WTC11 (cell line): Measurements from ENCODE around the gene KRTAP9-8. TPM values are rescaled to one million over a fixed set of nuclear protein-coding genes. Genes with fewer than 3 reads are reported as not detected.

ENCODE experiments used
- ATAC-seq: fragments of 200-7000 bp; cut with Tn5 transposase; 2 replicates; pipeline ENCODE4 v1.10.0; 2021; ENCODE audit warnings: mild to moderate bottlenecking, moderate library complexity
- CTCF ChIA-PET: fragments of 300-600 bp; sonication (Branson Sonifier 250); formaldehyde crosslinking; loops from one replicate; lab custom pipeline; 2021; ENCODE audit warnings: antibody characterized with exemption; lab: Charles Lee
- POLR2A ChIA-PET: fragments of 350-600 bp; sonication (Branson Sonifier 250); formaldehyde crosslinking; loops from one replicate; lab custom pipeline; 2021; ENCODE audit warnings: antibody characterized with exemption; lab: Charles Lee
- DNase-seq: peaks from one replicate; pipeline ENCODE4 v3.0.0; 2021; ENCODE audit warnings: low spot score
- H3K27ac Mint-ChIP-seq: 2 replicates; pipeline ENCODE4 v1.8.0; 2021; ENCODE audit warnings: mixed read lengths
- H3K27me3 Mint-ChIP-seq: 2 replicates; pipeline ENCODE4 v1.8.0; 2021; ENCODE audit warnings: low read depth, mild to moderate bottlenecking, moderate library complexity, mixed read lengths
- H3K36me3 Mint-ChIP-seq: 2 replicates; pipeline ENCODE4 v1.8.0; 2021; ENCODE audit warnings: mixed read lengths
- H3K4me1 Mint-ChIP-seq: 2 replicates; pipeline ENCODE4 v1.8.0; 2022; ENCODE audit warnings: mixed read lengths
- H3K4me3 Mint-ChIP-seq: 2 replicates; pipeline ENCODE4 v1.8.0; 2021; ENCODE audit warnings: mild to moderate bottlenecking, moderate library complexity, mixed read lengths
- H3K9me3 Mint-ChIP-seq: 2 replicates; pipeline ENCODE4 v1.8.0; 2021; ENCODE audit warnings: mixed read lengths
- CREB1 ChIP-seq: sonication (generic); formaldehyde crosslinking; IDR thresholded peaks from 2 replicates; pipeline ENCODE4 v1.8.0; 2023; ENCODE audit warnings: mild to moderate bottlenecking, missing genetic modification reagents
- FOXJ3 ChIP-seq: sonication (generic); formaldehyde crosslinking; IDR thresholded peaks from 2 replicates; pipeline ENCODE4 v1.9.0; 2021; ENCODE audit warnings: missing genetic modification reagents, mild to moderate bottlenecking, borderline replicate concordance
- GTF2I ChIP-seq: fragments of 250-450 bp; sonication (Bioruptor Pico); conservative IDR thresholded peaks from 2 replicates; pipeline ENCODE4 v1.4.0; 2021; ENCODE audit warnings: mild to moderate bottlenecking
- NR2C2 ChIP-seq: sonication (generic); formaldehyde crosslinking; IDR thresholded peaks from 2 replicates; pipeline ENCODE4 v1.8.0; 2022; ENCODE audit warnings: mild to moderate bottlenecking, missing genetic modification reagents
- OVOL2 ChIP-seq: fragments of 250-450 bp; sonication (Bioruptor Pico); IDR thresholded peaks from 2 replicates; pipeline ENCODE4 v1.9.0; 2021; ENCODE audit warnings: mild to moderate bottlenecking, borderline replicate concordance
- ZNF138 ChIP-seq: sonication (generic); formaldehyde crosslinking; conservative IDR thresholded peaks from 2 replicates; pipeline ENCODE4 v1.8.1; 2022; ENCODE audit warnings: mild to moderate bottlenecking, moderate library complexity, missing genetic modification reagents
- ZNF396 ChIP-seq: fragments of 250-450 bp; sonication (Bioruptor Pico); IDR thresholded peaks from 2 replicates; pipeline ENCODE4 v1.8.0; 2021; ENCODE audit warnings: mild to moderate bottlenecking, moderate library complexity, borderline replicate concordance
- ZNF671 ChIP-seq: fragments of 250-450 bp; sonication (Bioruptor Pico); IDR thresholded peaks from 2 replicates; pipeline ENCODE4 v1.8.0; 2021; ENCODE audit warnings: mild to moderate bottlenecking
- total RNA-seq: library from RNA; stranded (reverse); gene quantifications from 3 replicates; pipeline ENCODE4 v1.2.3, GENCODE V29; 2021
- TF ChIP-seq, protein P1 (sequence below): sonication (generic); formaldehyde crosslinking; IDR thresholded peaks from 2 replicates; pipeline ENCODE4 v1.8.1; 2023; ENCODE audit warnings: mild to moderate bottlenecking, missing genetic modification reagents
- TF ChIP-seq, protein P2 (sequence below): sonication (generic); formaldehyde crosslinking; IDR thresholded peaks from 2 replicates; pipeline ENCODE4 v1.8.1; 2022; ENCODE audit warnings: missing genetic modification reagents, borderline replicate concordance
- TF ChIP-seq, protein P3 (sequence below): sonication (generic); formaldehyde crosslinking; IDR thresholded peaks from 2 replicates; pipeline ENCODE4 v1.8.1; 2023; ENCODE audit warnings: mild to moderate bottlenecking, missing genetic modification reagents, moderate library complexity
- TF ChIP-seq, protein P4 (sequence below): fragments of 250-450 bp; sonication (Bioruptor Pico); IDR thresholded peaks from 2 replicates; pipeline ENCODE4 v1.9.0; 2021; ENCODE audit warnings: mild to moderate bottlenecking
- TF ChIP-seq, protein P5 (sequence below): fragments of 250-450 bp; sonication (Bioruptor Pico); conservative IDR thresholded peaks from 2 replicates; pipeline ENCODE4 v1.9.0; 2021; ENCODE audit warnings: mild to moderate bottlenecking
- TF ChIP-seq, protein P6 (sequence below): sonication (generic); formaldehyde crosslinking; IDR thresholded peaks from 2 replicates; pipeline ENCODE4 v1.8.1; 2023; ENCODE audit warnings: mild to moderate bottlenecking, missing genetic modification reagents, borderline replicate concordance
- TF ChIP-seq, protein P7 (sequence below): sonication (generic); formaldehyde crosslinking; IDR thresholded peaks from 2 replicates; pipeline ENCODE4 v1.8.0; 2022; ENCODE audit warnings: mild to moderate bottlenecking, missing genetic modification reagents
- TF ChIP-seq, protein P8 (sequence below): fragments of 250-450 bp; sonication (Bioruptor Pico); IDR thresholded peaks from 2 replicates; pipeline ENCODE4 v1.9.0; 2021; ENCODE audit warnings: mild to moderate bottlenecking

Gene KRTAP9-8
- total RNA-seq, 1 experiment from 2014 or later = not detected

DNA sequence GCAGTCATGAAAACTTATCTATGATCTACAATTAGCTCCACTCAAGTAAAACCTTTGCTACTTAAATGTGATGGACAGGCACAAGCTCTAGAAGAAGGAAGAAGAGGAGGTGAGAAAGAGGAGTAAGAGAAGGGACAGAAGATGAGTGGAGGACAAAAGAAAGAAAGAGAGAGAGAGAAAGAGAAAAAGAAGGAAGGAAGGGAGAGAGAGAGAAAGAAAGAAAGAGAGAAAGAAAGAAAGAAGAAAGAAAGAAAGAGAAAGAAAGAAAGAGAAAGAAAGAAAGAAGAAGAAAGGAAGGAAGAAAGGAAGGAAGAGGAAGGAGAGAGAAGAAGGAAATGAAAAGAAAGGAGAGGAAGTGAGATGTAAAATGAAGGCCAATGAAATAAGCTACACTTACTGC, 7.7 kb upstream of the KRTAP9-8 start:
- Mint-ChIP-seq H3K36me3 (no peaks in the 10 kb centered on the region), H3K4me3 (no peak overlapping the region), H3K27me3 (0 out of 2 replicates have a peak, but pooled peaks cover 1% of the 10 kb centered on the region), H3K27ac (no peak overlapping the region), H3K9me3 (no peaks in the 10 kb centered on the region), H3K4me1 (peaks cover 8% of the 10 kb centered on the region)
- CTCF ChIA-PET = interaction anchor here (0.7 kb wide), 1 partner anchor 482 kb away, joined by 4 read pairs; the partner anchor contains the start of gene GAST
- TF ChIP-seq OVOL2 (CRISPR knock-in tag) (no peak), CREB1 (CRISPR knock-in tag) (no peak), ZNF138 (CRISPR knock-in tag) (no peak), NR2C2 (CRISPR knock-in tag) (no peak)
- TF ChIP-seq, protein P1, sequence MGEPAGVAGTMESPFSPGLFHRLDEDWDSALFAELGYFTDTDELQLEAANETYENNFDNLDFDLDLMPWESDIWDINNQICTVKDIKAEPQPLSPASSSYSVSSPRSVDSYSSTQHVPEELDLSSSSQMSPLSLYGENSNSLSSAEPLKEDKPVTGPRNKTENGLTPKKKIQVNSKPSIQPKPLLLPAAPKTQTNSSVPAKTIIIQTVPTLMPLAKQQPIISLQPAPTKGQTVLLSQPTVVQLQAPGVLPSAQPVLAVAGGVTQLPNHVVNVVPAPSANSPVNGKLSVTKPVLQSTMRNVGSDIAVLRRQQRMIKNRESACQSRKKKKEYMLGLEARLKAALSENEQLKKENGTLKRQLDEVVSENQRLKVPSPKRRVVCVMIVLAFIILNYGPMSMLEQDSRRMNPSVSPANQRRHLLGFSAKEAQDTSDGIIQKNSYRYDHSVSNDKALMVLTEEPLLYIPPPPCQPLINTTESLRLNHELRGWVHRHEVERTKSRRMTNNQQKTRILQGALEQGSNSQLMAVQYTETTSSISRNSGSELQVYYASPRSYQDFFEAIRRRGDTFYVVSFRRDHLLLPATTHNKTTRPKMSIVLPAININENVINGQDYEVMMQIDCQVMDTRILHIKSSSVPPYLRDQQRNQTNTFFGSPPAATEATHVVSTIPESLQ (CRISPR knock-in tag) = no peak
- TF ChIP-seq, protein P2, sequence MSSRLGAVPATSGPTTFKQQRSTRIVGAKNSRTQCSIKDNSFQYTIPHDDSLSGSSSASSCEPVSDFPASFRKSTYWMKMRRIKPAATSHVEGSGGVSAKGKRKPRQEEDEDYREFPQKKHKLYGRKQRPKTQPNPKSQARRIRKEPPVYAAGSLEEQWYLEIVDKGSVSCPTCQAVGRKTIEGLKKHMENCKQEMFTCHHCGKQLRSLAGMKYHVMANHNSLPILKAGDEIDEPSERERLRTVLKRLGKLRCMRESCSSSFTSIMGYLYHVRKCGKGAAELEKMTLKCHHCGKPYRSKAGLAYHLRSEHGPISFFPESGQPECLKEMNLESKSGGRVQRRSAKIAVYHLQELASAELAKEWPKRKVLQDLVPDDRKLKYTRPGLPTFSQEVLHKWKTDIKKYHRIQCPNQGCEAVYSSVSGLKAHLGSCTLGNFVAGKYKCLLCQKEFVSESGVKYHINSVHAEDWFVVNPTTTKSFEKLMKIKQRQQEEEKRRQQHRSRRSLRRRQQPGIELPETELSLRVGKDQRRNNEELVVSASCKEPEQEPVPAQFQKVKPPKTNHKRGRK = no peak
- TF ChIP-seq, protein P3, sequence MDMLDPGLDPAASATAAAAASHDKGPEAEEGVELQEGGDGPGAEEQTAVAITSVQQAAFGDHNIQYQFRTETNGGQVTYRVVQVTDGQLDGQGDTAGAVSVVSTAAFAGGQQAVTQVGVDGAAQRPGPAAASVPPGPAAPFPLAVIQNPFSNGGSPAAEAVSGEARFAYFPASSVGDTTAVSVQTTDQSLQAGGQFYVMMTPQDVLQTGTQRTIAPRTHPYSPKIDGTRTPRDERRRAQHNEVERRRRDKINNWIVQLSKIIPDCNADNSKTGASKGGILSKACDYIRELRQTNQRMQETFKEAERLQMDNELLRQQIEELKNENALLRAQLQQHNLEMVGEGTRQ = no peak
- TF ChIP-seq, protein P4, sequence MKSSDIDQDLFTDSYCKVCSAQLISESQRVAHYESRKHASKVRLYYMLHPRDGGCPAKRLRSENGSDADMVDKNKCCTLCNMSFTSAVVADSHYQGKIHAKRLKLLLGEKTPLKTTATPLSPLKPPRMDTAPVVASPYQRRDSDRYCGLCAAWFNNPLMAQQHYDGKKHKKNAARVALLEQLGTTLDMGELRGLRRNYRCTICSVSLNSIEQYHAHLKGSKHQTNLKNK (CRISPR knock-in tag) = no peak
- POLR2A ChIA-PET = no interaction called here
- ATAC-seq = no peak
- DNase-seq = no peak

DNA sequence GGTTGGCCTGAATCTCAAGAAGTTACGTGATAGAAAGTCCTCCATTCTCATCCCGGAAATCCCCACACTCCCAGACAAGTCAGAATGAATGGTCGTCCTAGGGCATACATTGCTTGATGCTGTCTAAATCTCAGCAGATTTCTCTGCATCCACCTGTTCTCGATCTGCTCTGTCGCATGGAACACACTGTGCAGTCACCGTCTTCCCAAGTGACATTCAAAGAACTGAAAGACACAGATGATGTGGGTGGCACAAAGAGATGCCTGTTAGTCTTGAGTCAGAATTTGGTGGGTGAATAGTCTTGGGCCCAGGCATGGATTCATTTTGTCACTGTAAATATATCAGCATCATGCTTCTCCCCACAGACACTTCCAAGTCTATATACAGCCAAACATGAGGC, 6.1 kb upstream of the KRTAP9-8 start:
- CTCF ChIA-PET = no interaction called here
- H3K36me3 Mint-ChIP-seq = no peaks in the 10 kb centered on the region
- TF ChIP-seq, protein P5, sequence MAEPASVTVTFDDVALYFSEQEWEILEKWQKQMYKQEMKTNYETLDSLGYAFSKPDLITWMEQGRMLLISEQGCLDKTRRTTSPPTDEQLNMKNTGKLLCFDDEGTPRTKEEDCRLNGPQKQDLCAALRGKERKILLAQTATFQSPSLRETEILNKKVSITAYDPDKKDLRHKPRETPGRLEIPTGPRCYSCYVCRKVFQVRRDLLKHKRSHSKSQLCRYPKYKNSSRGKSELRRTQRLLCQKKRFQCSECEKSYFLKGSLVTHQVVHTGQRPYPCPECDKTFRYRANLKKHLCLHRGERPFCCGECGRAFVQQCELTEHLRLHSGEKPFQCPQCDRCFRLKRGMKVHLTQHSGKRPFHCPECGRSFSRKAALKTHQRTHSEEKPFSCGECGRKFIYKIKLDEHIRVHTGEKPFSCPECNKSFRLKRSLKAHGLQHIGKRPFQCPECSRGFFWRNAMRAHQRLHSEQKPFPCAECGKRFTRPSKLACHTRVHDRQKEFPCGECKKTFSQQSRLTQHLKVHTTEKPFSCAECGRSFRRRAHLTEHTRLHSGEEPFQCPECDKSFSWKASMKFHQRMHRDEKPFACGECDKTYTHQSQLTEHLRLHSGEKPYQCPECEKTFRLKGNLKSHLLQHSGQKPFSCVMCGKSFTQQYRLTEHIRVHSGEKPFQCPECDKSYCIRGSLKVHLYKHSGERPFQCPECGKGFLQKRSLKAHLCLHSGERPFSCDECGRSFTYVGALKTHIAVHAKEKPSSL = no peak
- TF ChIP-seq, protein P6, sequence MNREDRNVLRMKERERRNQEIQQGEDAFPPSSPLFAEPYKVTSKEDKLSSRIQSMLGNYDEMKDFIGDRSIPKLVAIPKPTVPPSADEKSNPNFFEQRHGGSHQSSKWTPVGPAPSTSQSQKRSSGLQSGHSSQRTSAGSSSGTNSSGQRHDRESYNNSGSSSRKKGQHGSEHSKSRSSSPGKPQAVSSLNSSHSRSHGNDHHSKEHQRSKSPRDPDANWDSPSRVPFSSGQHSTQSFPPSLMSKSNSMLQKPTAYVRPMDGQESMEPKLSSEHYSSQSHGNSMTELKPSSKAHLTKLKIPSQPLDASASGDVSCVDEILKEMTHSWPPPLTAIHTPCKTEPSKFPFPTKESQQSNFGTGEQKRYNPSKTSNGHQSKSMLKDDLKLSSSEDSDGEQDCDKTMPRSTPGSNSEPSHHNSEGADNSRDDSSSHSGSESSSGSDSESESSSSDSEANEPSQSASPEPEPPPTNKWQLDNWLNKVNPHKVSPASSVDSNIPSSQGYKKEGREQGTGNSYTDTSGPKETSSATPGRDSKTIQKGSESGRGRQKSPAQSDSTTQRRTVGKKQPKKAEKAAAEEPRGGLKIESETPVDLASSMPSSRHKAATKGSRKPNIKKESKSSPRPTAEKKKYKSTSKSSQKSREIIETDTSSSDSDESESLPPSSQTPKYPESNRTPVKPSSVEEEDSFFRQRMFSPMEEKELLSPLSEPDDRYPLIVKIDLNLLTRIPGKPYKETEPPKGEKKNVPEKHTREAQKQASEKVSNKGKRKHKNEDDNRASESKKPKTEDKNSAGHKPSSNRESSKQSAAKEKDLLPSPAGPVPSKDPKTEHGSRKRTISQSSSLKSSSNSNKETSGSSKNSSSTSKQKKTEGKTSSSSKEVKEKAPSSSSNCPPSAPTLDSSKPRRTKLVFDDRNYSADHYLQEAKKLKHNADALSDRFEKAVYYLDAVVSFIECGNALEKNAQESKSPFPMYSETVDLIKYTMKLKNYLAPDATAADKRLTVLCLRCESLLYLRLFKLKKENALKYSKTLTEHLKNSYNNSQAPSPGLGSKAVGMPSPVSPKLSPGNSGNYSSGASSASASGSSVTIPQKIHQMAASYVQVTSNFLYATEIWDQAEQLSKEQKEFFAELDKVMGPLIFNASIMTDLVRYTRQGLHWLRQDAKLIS (CRISPR knock-in tag) = no peak
- TF ChIP-seq ZNF671 (CRISPR knock-in tag) (no peak), ZNF396 (CRISPR knock-in tag) (no peak), FOXJ3 (CRISPR knock-in tag) (no peak), GTF2I (CRISPR knock-in tag) (no peak)
- TF ChIP-seq, protein P3 = no peak
- TF ChIP-seq, protein P1 (CRISPR knock-in tag) = no peak
- TF ChIP-seq, protein P7, sequence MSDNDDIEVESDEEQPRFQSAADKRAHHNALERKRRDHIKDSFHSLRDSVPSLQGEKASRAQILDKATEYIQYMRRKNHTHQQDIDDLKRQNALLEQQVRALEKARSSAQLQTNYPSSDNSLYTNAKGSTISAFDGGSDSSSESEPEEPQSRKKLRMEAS (CRISPR knock-in tag) = no peak
- TF ChIP-seq, protein P8, sequence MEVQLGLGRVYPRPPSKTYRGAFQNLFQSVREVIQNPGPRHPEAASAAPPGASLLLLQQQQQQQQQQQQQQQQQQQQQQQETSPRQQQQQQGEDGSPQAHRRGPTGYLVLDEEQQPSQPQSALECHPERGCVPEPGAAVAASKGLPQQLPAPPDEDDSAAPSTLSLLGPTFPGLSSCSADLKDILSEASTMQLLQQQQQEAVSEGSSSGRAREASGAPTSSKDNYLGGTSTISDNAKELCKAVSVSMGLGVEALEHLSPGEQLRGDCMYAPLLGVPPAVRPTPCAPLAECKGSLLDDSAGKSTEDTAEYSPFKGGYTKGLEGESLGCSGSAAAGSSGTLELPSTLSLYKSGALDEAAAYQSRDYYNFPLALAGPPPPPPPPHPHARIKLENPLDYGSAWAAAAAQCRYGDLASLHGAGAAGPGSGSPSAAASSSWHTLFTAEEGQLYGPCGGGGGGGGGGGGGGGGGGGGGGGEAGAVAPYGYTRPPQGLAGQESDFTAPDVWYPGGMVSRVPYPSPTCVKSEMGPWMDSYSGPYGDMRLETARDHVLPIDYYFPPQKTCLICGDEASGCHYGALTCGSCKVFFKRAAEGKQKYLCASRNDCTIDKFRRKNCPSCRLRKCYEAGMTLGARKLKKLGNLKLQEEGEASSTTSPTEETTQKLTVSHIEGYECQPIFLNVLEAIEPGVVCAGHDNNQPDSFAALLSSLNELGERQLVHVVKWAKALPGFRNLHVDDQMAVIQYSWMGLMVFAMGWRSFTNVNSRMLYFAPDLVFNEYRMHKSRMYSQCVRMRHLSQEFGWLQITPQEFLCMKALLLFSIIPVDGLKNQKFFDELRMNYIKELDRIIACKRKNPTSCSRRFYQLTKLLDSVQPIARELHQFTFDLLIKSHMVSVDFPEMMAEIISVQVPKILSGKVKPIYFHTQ (CRISPR knock-in tag) = no peak

More for the DNA sequence above, 6.1 kb upstream of the KRTAP9-8 start:
- Mint-ChIP-seq H3K9me3 (no peaks in the 10 kb centered on the region), H3K27ac (no peak overlapping the region), H3K27me3 (peaks cover 7% of the 10 kb centered on the region; the same call in 1 of the 2 replicates), H3K4me3 (no peak overlapping the region), H3K4me1 (peaks cover under 1% of the 10 kb centered on the region)
- DNase-seq (no peak), ATAC-seq (no peak)
- POLR2A ChIA-PET = no interaction called here
